ENCODE measurements around the gene C3orf18.
"Not testable (repeated sequence)": the region's sequence is repeated elsewhere in the genome, so short reads cannot be mapped to it uniquely, and the experiment has no call there.

C3orf18 gene

DNA sequence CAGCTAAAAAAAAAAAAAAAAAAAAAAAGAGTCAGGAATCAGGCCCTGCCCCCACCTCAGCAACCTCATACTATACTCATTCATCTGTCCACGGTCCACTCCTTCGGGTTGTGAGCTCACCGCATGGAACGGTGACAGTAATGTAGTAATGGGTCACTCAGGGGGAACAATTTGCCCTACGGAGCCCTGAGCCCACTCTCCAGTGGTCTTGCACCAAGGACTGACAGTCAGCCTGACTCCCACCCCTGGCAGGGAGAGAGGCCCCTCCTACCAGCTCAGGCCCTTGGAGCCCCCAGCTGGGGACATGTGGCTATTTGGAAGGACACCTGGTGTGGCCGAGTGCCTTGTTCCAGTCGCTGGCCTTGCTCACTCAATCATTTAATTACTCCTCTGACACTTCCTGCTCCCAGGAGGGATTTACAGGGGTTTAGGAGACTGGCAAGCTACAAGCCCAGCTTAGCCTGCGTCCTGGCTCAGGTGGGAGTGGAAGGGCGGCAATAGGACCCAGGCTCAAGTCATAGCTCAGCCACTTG is 44.2 kb downstream of the C3orf18 start:
- DNase-seq (ENCODE audit: low read depth in 2 of 2) = no peak

DNA sequence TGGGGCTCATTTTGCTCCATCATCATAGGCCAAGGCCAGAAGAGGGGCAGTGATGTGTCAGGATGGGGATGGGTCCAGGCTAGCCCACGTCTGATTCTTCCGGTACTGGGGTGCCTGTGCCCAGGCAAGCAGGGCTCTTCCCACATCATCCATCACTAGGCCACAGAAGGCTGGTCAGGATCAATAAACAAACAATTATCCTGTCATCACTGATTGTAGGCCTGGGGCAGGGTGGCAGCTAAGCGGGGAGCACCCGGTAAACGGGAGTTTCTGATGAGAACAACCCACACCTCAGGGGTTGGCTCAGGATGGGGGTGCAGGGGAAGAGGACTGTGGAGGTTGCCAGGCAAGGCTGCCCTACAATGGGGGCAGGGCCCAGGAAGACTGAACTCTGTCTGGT is 46.0 kb downstream of the C3orf18 start:
- no peak for DNase-seq (ENCODE audit: low read depth in 2 of 2)

GRCh38 chr3:50520849-50521248 is 46.7 kb downstream of the C3orf18 start:
- no peak for DNase-seq (ENCODE audit: low read depth in 2 of 2)

- DNase-seq (ENCODE audit: low read depth in 2 of 2) = peak; percentile 54 to 71
Observed at GRCh38 chr3:50519471-50520089, 48.0 kb downstream of the C3orf18 start.

- no peak for DNase-seq (ENCODE audit: low read depth in 2 of 2)
Observed at GRCh38 chr3:50518436-50518835, 49.1 kb downstream of the C3orf18 start.

GRCh38 chr3:50517721-50518206 is 49.8 kb downstream of the C3orf18 start:
- DNase-seq (ENCODE audit: low read depth in 2 of 2) = no peak

DNA sequence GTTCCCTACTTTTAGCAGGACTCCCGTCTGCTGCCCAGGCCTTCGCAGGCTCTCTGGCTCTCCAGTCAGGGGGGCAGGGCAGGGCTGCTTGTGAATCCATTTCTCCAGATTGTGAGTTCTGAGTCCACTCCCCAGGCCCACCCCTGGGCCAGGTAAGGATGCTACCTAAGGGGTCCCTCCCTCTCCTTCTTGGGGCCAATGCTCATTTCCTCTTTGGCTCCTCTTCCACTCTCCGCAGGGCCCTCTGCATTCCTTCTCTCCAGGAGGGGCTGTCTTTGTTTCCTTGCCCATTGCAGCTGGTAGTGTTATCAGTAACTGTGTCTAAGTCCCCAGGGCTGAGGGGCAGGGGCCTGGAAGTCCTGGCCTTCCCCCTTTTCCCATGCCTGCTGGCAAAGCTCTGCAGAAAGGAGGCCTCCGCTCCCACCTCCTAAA is 51.1 kb downstream of the C3orf18 start:
- DNase-seq (ENCODE audit: low read depth in 2 of 2) = no peak

DNA sequence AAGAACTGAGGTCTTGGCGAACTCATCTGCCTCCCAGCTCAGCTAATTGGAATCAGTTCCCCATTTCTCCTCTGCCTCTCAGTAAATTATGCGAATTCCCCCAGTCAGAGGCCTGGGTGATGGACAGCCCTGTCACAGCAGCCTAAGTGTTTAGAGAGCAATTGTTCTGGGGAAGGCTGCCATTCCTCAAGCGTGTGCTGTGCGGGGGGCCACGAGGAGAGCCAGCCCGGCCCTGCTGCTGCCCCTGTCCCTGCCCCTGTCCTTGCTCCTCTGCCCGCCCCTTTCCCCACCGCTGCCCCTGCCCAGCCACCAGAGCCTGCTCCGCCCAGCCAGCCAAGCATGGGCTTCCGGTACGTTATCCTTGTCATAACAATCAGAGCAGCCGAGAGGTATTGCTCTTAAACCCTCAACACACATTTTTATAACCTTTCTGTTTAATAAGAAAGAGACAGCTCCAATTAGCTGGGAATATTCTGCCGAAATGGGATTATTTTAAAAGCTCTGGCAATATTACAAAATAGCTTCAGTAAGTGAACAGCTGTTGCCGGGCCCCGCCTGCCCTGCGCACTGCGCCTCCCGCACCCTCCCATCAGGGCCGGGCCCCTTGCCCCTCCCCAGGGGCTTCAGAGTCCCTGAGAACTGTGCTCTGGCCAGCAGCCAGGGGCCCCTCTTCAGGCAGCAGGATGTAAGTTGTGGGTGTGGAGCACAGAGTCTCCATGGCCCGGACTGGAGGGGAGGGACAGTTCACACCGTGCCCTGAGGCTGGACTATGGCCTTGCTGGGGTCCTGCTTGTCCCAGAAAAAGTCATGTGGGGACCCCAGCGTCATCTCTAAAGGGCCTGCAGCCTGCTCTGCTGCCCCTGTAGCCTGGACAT is 51.7 kb downstream of the C3orf18 start:
- DNase-seq (ENCODE audit: low read depth in 2 of 2) = no peak

DNA sequence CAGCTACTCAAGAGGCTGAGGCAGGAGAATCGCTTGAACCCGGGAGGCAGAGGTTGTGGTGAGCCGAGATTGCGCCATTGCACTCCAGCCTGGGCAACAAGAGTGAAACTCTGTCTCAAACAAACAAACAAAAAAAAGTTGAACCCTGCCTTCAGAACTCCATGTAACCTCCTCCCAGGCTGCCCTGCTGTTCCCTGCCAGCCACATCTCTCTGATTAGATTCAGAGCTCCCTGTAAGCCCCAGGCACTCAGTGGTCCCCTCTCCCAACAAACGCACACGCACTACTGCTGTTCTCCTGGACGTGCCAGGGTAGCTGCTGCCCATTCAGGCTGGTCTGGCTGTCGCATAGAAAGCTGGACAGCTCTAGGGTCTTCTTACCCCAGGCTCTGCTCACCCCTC is 54.6 kb downstream of the C3orf18 start:
- DNase-seq (ENCODE audit: low read depth in 2 of 2) = not testable (repeated sequence)

DNA sequence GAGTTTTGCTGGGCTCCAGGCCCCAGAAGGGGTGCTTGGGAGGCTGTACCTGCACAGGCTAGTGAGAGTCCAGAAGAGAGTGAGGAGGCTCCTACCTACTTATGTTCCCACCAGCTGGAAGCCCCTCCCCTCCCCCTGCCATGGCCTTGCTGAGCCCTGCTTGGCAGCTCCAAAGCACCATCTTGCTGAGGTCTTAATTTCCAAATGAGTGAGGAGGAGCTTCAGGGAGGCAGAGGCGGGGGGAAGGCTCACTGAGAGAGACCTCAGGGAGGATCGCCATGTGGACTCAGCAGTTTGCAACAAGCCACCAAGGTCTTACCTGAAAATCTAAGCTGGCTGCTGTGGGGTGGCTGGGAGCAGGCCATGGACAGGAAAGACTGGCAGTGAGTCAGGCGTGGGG is 55.4 kb downstream of the C3orf18 start:
- no peak for DNase-seq (ENCODE audit: low read depth in 2 of 2)

DNA sequence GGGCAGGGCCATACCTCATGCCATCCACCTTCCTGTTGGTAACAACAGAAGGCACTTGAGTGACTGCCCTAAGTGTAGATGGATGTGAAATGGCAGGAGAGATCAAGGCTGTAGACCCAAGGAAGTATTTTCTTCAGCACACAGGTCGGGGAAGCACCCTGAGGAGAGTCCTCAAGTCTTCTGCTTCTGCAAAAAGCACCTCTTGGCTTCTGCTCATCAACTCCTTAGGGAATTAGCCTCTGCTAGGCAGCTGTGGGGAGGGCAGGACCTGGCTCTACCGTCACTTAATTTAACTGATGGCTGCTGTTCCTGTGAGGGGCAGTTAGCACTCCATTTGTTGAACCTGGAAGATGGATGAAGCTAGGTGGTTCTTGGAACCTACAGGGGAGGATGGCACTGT is 57.2 kb downstream of the C3orf18 start:
- no peak for DNase-seq (ENCODE audit: low read depth in 2 of 2)

GRCh38 chr3:50509715-50510114 is 57.8 kb downstream of the C3orf18 start:
- DNase-seq (ENCODE audit: low read depth in 2 of 2) = no peak

DNA sequence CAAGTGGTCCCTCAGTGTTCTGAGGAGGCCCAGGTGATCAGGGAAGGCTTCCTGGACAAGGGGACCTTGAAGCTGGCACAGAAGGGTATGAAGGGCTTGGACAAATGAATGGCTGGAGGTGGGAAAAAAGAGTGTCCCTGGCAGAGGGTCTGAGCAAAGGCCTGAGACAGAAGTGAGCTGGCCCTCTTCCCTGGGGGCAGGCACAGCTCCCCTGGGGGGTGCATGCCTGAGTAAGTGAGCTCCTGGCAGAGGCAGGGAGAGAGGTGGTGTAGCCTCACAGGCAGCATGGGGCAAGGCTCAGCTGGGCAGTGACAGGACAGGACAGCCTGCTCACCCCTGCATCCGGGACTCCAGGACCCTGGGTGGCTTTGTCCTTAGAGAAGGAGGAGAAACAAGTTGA is 58.7 kb downstream of the C3orf18 start:
- DNase-seq (ENCODE audit: low read depth in 2 of 2) = no peak

Data from stimulated activated CD8-positive, alpha-beta memory T cell treated with anti-CD3 and anti-CD28 coated beads, Interleukin-2, amount 100 ng/mL, for 48 hours (primary cell).